Vagina (tissue), 2 donors: ENCODE data around the gene ITGAL. TPM values are rescaled to one million over a fixed set of nuclear protein-coding genes. Genes with fewer than 3 reads are reported as not detected.
A peak's percentile ranks its signal among the peaks of the same experiment; 100 is the strongest.

Experiments
- DNase-seq, 2 donors: peaks; one replicate each; pipeline ENCODE4 v3.0.0-alpha.2; 2017; ENCODE audit errors: extremely low spot score in 2 of 2
- H3K27ac ChIP-seq: fragments of 200-600 bp; sonication (generic); one replicate; pipeline ENCODE4 v1.5.1; 2019
- H3K27me3 ChIP-seq: fragments of 200-600 bp; sonication (generic); one replicate; pipeline ENCODE4 v1.5.1; 2019
- H3K36me3 ChIP-seq, 2 donors: fragments of 200-600 bp; sonication (generic); one replicate each; pipeline ENCODE4 v1.5.1; 2017 to 2019
- H3K4me1 ChIP-seq: fragments of 200-600 bp; sonication (generic); one replicate; pipeline ENCODE4 v1.5.1; 2019
- H3K4me3 ChIP-seq, 2 donors: fragments of 200-600 bp; sonication (generic); 1 replicate in 1 of 2; 2 replicates in 1 of 2; pipeline ENCODE4 v1.5.1; 2016 to 2019
- H3K9me3 ChIP-seq: fragments of 200-600 bp; sonication (generic); one replicate; pipeline ENCODE4 v1.5.1; 2019
- CTCF ChIP-seq, 3 experiments: fragments of 450-650 bp in 2 of 3; fragments of 200-600 bp in 1 of 3; sonication (generic) in 1 of 3; IDR thresholded peaks; one replicate each; pipeline ENCODE4 v1.5.1; 2017 to 2019; ENCODE audit warnings: antibody characterized with exemption in 3 of 3, mild to moderate bottlenecking in 2 of 3, moderate library complexity in 2 of 3
- POLR2A ChIP-seq, 2 donors: fragments of 450-650 bp; IDR thresholded peaks; one replicate each; pipeline ENCODE4 v1.6.1; 2017; ENCODE audit warnings: antibody characterized with exemption in 2 of 2, mild to moderate bottlenecking in 2 of 2, moderate library complexity in 2 of 2
- POLR2AphosphoS5 ChIP-seq, 2 donors: sonication (generic); formaldehyde crosslinking; IDR thresholded peaks; one replicate each; pipeline ENCODE4 v1.9.0; 2017; ENCODE audit warnings: antibody characterized with exemption in 2 of 2, mild to moderate bottlenecking in 2 of 2, low read depth in 1 of 2; ENCODE audit not compliant: insufficient read depth in 1 of 2
- intact Hi-C: fragments of 100-400 bp; cut with DNase I; formaldehyde crosslinking; loops from one replicate; pipeline ENCODE4 v1.15.1; 2023
- total RNA-seq: library from RNA; depleted of rRNA; stranded (reverse); fragments of >200 nt; gene quantifications from one replicate; pipeline ENCODE4 v1.2.3, GENCODE V29; 2016

The ITGAL gene
- total RNA-seq, 1 donor from 2014 or later, result 5.4 TPM

- intact Hi-C loops, result no loop called here
- no peaks in the 10 kb centered on the region for H3K9me3 ChIP-seq
- TF ChIP-seq CTCF (IDR thresholded peaks at IDR 0.05), result no peak
- TF ChIP-seq POLR2AphosphoS5 (IDR thresholded peaks at IDR 0.05; ENCODE audit: insufficient read depth in 1 of 2, low read depth in 1 of 2), result no peak
- TF ChIP-seq POLR2A (IDR thresholded peaks at IDR 0.05), result no peak
Observed at GRCh38 chr16:30464078-30464477, 8.5 kb upstream of the ITGAL start.

DNA sequence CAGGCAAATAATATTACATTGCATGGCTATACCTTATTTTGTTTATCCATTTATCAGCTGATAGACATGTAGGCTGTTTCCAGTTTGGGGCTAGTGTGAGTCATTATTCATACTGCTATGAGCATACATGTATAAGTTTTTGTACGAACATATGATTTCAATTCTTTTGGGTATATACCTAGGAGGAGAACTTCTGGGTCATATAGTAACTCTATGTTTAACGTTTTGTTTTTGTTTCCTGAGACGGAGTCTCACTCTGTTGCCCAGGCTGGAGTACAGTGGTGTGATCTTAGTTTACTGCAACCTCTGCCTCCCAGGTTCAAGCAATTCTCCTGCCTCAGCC lies 2.4 kb upstream of the ITGAL start:
- intact Hi-C loops, result no loop called here
- TF ChIP-seq CTCF (IDR thresholded peaks at IDR 0.05) (no peak), POLR2AphosphoS5 (IDR thresholded peaks at IDR 0.05; ENCODE audit: insufficient read depth in 1 of 2, low read depth in 1 of 2) (no peak)
- Histone ChIP-seq H3K4me3 (no peak overlapping the region), H3K4me1 (no peaks in the 10 kb centered on the region), H3K27me3 (no peaks in the 10 kb centered on the region), H3K9me3 (no peaks in the 10 kb centered on the region), H3K27ac (no peak overlapping the region), H3K36me3 (no peaks in the 10 kb centered on the region)
- no peak for DNase-seq

More at GRCh38 chr16:30464078-30464477, 8.5 kb upstream of the ITGAL start:
- H3K27ac ChIP-seq, result no peak overlapping the region
- H3K4me1 ChIP-seq, result no peaks in the 10 kb centered on the region
- no peaks in the 10 kb centered on the region for H3K27me3 ChIP-seq
- DNase-seq, result no peak
- no peak overlapping the region for H3K4me3 ChIP-seq
- no peaks in the 10 kb centered on the region for H3K36me3 ChIP-seq

DNA sequence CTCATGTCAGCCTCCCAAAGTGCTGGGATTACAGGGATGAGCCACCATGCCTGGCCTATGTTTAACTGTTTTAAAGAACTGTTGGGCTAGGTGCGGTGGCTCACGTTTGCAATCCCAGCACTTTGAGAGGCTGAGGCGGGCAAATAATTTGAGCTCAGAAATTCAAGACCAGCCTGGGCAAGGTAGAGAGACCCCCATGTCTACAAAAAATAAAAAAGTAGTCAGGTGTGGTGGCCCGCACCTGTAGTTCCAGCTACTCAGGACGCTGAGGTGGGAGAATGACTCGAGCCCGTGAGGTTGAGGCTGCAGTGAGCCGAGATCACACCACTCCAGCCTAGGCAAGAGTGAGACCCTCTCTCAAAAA lies 1.9 kb upstream of the ITGAL start:
- Histone ChIP-seq H3K9me3 (no peaks in the 10 kb centered on the region), H3K4me1 (no peaks in the 10 kb centered on the region), H3K27ac (no peak overlapping the region), H3K4me3 (no peak overlapping the region), H3K36me3 (no peaks in the 10 kb centered on the region), H3K27me3 (no peaks in the 10 kb centered on the region)
- intact Hi-C loops, result no loop called here
- no peak for DNase-seq
- TF ChIP-seq CTCF (IDR thresholded peaks at IDR 0.05), result no peak
- no peak for TF ChIP-seq POLR2AphosphoS5 (IDR thresholded peaks at IDR 0.05; ENCODE audit: insufficient read depth in 1 of 2, low read depth in 1 of 2)
- no peak for TF ChIP-seq POLR2A (IDR thresholded peaks at IDR 0.05)

DNA sequence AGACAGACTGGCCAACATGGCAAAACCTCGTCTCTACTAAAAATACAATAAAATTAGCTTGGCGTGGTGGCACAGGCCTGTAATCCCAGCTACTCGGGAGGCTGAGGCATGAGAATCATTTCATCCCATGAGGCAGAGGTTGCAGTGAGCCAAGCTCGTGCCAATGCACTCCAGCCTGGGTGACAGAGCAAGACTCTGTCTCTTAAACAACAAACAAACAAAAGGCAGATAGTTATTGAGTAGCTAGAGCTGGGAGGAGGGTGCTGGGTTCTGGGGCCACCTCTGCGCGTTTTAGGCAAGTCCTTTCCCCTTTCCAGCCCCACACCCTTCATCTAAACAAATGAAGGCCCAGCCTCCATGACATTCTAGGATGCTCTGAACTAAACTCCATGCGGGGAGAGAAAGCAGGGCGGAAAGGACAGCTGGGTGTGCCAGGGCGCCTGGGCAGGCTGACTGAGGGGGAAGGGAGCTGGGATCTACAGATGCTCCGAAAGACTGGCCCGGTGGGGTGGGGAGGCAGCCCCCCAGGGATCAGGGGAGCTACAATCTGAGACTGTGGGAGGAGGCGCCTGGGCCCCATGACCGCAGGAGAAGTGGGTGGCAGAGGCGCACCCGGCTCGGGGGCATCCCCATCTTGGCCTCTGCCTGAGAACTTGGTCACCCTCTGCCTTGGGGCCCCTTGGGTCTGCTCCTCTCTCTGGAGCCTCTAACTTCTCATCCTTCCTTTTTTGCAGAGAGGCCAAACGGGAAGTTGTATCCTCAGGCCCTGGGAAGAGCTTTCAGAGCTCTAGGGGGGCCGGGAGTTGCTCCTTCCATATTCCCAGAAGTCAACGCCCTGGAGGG lies 910 bp downstream of the ITGAL start:
- intact Hi-C loops, result no loop called here
- Histone ChIP-seq H3K27ac (no peak overlapping the region), H3K27me3 (no peaks in the 10 kb centered on the region), H3K36me3 (no peaks in the 10 kb centered on the region), H3K4me1 (no peaks in the 10 kb centered on the region), H3K9me3 (no peaks in the 10 kb centered on the region), H3K4me3 (peak overlapping the region in 1 of 2 donors; percentile 17)
- TF ChIP-seq CTCF (IDR thresholded peaks at IDR 0.05) (no peak), POLR2AphosphoS5 (IDR thresholded peaks at IDR 0.05; ENCODE audit: insufficient read depth in 1 of 2, low read depth in 1 of 2) (no peak), POLR2A (IDR thresholded peaks at IDR 0.05) (no peak)
- no peak for DNase-seq

- Histone ChIP-seq H3K4me3 (peak overlapping the region in 1 of 2 donors; percentile 17), H3K36me3 (no peaks in the 10 kb centered on the region), H3K27ac (no peak overlapping the region), H3K27me3 (no peaks in the 10 kb centered on the region), H3K4me1 (no peaks in the 10 kb centered on the region), H3K9me3 (no peaks in the 10 kb centered on the region)
- TF ChIP-seq CTCF (IDR thresholded peaks at IDR 0.05), result no peak
- no peak for TF ChIP-seq POLR2AphosphoS5 (IDR thresholded peaks at IDR 0.05; ENCODE audit: insufficient read depth in 1 of 2, low read depth in 1 of 2)
- TF ChIP-seq POLR2A (IDR thresholded peaks at IDR 0.05), result no peak
- DNase-seq, result no peak
- intact Hi-C loops, result no loop called here
Observed at GRCh38 chr16:30474074-30474452, 1.5 kb downstream of the ITGAL start.
